Nephron progenitor cell (in vitro differentiated cells): Measurements from ENCODE around the gene ZNF618.
"Not testable (repeated sequence)": the region's sequence is repeated elsewhere in the genome, so short reads cannot be mapped to it uniquely, and the experiment has no call there.

ENCODE experiments used
- DNase-seq: peaks from one replicate; pipeline ENCODE4 v3.0.0; 2021
- H3K27ac Mint-ChIP-seq: 2 replicates; pipeline ENCODE4 v1.8.0; 2021; ENCODE audit warnings: mild to moderate bottlenecking, moderate library complexity, mixed read lengths
- H3K27me3 Mint-ChIP-seq: 2 replicates; pipeline ENCODE4 v1.8.0; 2021; ENCODE audit warnings: mild to moderate bottlenecking, low read depth, mixed read lengths; ENCODE audit not compliant: poor library complexity
- H3K36me3 Mint-ChIP-seq: 2 replicates; pipeline ENCODE4 v1.8.0; 2021; ENCODE audit warnings: low read depth, mixed read lengths
- H3K4me1 Mint-ChIP-seq: 2 replicates; pipeline ENCODE4 v1.8.0; 2021; ENCODE audit warnings: mixed read lengths
- H3K4me3 Mint-ChIP-seq: 2 replicates; pipeline ENCODE4 v1.8.0; 2021; ENCODE audit warnings: mild to moderate bottlenecking, moderate library complexity, mixed read lengths
- H3K9me3 Mint-ChIP-seq: 2 replicates; pipeline ENCODE4 v1.8.0; 2021; ENCODE audit warnings: mild to moderate bottlenecking, moderate library complexity, mixed read lengths
- CTCF ChIP-seq: fragments of 200-600 bp; sonication (generic); IDR thresholded peaks from 2 replicates; pipeline ENCODE4 v1.5.0; 2021; ENCODE audit warnings: antibody characterized with exemption

ZNF618 gene

GRCh38 chr9:114080195-114080772 lies 204.2 kb downstream of the ZNF618 start:
- H3K4me1 Mint-ChIP-seq = peaks cover 4% of the 10 kb centered on the region
- no peak for TF ChIP-seq CTCF
- no peaks in the 10 kb centered on the region for H3K36me3 Mint-ChIP-seq
- H3K27me3 Mint-ChIP-seq = peaks cover 35% of the 10 kb centered on the region
- peak overlapping the region; percentile 82 for H3K27ac Mint-ChIP-seq
- no peak for DNase-seq
- H3K4me3 Mint-ChIP-seq = no peak overlapping the region
- no peaks in the 10 kb centered on the region for H3K9me3 Mint-ChIP-seq

- H3K4me1 Mint-ChIP-seq = peaks cover 4% of the 10 kb centered on the region
Observed at GRCh38 chr9:114080773-114081440, 204.8 kb downstream of the ZNF618 start.

GRCh38 chr9:114081441-114082016 lies 205.4 kb downstream of the ZNF618 start:
- Mint-ChIP-seq H3K36me3 (no peaks in the 10 kb centered on the region), H3K4me3 (no peak overlapping the region), H3K4me1 (peaks cover 4% of the 10 kb centered on the region), H3K9me3 (no peaks in the 10 kb centered on the region), H3K27me3 (peaks cover 29% of the 10 kb centered on the region), H3K27ac (no peak overlapping the region)
- TF ChIP-seq CTCF = no peak
- DNase-seq = no peak

More at GRCh38 chr9:114080773-114081440, 204.8 kb downstream of the ZNF618 start:
- no peak overlapping the region for H3K27ac Mint-ChIP-seq
- peaks cover 31% of the 10 kb centered on the region for H3K27me3 Mint-ChIP-seq
- DNase-seq = no peak
- no peak for TF ChIP-seq CTCF
- H3K36me3 Mint-ChIP-seq = no peaks in the 10 kb centered on the region
- no peak overlapping the region for H3K4me3 Mint-ChIP-seq
- no peaks in the 10 kb centered on the region for H3K9me3 Mint-ChIP-seq

- Mint-ChIP-seq H3K36me3 (no peaks in the 10 kb centered on the region), H3K27me3 (peaks cover 35% of the 10 kb centered on the region), H3K9me3 (no peaks in the 10 kb centered on the region), H3K4me1 (peaks cover 4% of the 10 kb centered on the region), H3K4me3 (no peak overlapping the region), H3K27ac (no peak overlapping the region)
- DNase-seq = peak; percentile 95
- peak; percentile 83 for TF ChIP-seq CTCF
Observed at GRCh38 chr9:114082017-114082762, 206.1 kb downstream of the ZNF618 start.

- H3K4me1 Mint-ChIP-seq, H3K9me3 Mint-ChIP-seq, DNase-seq, H3K4me3 Mint-ChIP-seq, H3K36me3 Mint-ChIP-seq, H3K27ac Mint-ChIP-seq: not testable (repeated sequence)
- peaks cover 37% of the 10 kb centered on the region for H3K27me3 Mint-ChIP-seq
- TF ChIP-seq CTCF = peak; percentile 5
Observed at GRCh38 chr9:114082763-114083412, 206.8 kb downstream of the ZNF618 start.
